GF-D8 (cell line): Measurements from ENCODE around the gene CDK11B.
"Not testable (repeated sequence)": the region's sequence is repeated elsewhere in the genome, so short reads cannot be mapped to it uniquely, and the experiment has no call there.

Experiments used
- DNase-seq: peaks from one replicate; lab custom pipeline; 2025; lab: John Stamatoyannopoulos, UW

CDK11B gene

DNA sequence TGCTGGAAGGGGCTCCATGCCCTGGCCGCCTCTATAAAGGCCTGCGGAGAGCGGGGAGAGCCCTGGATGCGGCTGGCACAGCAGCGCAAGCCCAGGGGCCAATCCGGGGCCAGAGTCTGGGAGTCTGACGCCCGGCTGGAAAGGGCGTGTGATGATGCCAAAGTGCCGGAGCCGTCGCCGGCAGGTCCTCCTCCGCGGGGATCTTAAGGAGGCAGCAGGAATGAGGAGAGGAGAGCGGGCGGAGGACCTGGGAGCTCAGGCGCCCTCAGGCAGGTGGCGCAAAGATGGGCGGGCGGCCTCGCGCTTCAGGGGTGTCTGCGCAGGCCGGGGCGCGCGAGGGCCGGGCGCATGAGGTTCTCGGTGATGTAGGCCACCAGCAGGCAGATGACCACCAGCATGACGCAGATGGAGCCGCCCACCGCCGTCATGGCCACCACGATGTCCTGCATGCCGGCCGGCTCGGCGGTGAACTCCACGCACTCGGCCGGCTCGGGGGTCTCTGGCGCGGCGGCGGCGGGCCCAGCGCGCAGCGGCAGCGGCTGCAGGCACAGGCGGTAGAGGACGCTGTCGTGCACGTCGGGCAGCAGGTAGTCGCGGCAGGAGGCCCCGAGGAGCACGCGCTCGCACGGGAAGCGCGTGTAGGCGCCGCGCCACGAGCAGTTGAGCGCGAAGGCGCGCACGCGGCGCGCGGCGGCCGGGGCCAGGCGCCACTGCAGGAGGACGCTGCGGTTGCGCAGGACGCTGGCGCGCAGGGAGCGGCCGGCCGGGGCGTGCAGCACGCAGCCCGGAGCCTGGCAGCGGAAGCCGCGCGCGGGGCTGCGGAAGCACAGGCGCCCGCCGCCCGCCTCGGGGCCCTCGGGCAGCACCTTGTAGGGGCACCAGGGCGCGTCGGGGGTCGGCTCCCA is 59.5 kb downstream of the CDK11B start:
- no peak for DNase-seq

DNA sequence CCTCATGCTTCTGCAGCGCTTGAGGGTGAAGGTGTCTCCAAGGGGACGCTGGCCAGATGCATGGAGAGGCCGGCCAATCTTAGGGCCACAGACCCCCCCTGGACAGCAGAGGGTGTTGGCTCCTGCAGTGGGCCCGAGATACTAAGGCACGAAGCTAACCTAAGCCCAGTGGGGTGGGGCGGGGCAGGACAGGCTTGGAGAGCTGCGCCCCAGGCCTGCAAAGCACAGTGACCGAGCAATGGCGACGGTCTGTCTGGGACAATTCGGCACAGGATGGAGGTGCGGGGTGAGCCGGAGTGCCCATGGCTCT is 60.1 kb downstream of the CDK11B start:
- DNase-seq, result no peak

GRCh38 chr1:1598051-1598719 is 60.6 kb downstream of the CDK11B start:
- DNase-seq, result no peak

DNA sequence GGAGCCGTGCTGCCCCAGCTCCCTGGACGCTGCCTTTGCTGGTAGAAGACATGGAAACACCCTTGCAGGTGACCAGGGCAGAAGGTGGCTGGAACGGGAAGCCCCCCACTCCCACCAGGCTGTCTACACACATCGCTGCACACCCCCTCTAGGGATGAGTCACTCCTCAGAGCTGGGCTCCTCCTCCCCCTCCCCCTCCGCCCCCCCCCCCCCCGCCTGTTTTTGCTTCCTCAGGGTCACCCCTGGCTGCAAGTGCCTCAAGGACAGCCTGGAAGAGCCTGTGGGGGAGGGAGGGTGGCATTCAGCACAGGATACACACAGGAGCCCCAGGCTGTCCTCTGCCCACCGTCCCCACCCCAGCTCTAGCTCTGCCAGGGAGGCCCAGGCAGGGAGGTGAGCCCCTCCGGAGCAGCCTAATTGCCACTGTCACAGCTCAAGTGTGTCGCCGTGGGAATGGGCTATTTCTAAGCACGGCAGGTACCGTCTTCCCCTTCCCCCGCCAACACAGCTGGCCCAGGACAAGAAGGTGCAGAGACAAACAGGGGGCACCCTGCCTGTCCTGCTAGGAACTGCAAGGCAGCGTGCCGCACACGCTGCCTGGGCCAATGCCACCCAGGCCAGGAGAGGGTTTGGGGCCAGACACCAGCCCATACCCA is 61.4 kb downstream of the CDK11B start:
- DNase-seq, result peak; percentile 31

- no peak for DNase-seq
Measured at GRCh38 chr1:1596493-1597274, 62.1 kb downstream of the CDK11B start.

GRCh38 chr1:1595341-1595740 is 63.5 kb downstream of the CDK11B start:
- not testable (repeated sequence) for DNase-seq

DNA sequence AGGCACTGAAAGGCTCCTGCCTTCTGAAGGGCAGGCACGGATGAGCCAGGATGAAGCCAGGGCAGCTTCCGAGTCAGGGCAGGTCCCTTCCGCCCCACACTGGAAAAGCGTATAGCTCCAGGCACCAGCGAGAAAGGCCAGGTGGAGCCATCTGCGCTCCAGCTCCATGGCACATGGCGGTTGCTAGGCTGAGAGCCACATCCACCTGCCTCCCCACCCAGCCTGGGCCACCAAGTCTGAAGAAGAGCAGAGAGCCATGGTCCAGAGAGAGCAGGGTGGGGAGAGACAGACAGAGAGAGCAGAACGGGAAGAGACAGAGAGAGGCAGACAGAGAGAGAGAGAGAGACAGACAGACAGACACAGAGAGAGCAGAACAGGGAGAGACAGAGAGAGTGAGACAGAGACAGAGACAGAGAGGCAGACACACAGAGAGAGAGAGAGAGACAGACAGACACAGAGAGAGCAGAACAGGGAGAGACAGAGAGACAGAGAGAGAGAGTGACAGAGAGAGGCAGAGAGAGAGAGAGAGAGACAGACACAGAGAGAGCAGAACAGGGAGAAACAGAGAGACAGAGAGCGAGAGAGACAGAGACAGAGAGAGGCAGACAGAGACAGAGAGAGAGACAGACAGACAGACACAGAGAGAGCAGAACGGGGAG is 64.1 kb downstream of the CDK11B start:
- DNase-seq, result no peak

DNA sequence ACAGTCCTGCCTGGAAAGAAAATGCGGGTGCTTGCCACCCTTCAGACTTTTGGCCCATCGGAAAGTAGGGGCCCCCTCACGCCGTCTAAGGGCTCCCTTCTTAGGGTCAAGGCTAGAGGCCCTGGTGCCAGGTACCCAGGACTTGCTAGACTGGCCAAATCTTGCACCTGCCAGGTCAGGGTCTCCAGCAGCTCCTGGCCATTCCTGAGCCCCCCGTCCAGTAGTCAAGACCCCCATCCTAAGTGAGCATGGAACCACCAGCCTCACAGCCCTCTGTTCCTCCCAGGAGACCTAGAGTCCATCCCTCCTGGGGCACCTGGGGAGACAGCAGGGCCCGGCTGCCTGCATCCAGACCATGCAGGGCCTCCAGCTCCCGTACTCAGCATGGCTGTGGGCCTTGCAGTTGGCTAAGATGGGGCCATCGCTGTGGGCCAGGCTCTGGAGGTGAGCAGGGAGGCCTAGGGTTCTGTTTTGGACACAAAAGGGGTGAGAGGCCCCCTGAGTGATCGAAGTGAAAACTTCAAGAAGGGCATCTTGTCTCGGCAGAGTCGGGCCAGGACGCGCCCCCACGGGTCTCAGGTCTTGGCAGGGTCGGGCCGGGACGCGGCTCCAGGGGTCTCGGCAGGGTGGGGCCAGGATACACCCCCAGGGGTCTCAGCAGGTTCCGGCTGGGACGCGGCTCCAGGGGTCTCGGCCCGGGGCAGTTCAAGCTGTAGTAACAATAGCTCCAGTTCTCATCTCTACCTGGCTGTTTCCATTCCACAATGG is 64.8 kb downstream of the CDK11B start:
- DNase-seq, result no peak

- DNase-seq, result no peak
Measured at GRCh38 chr1:1591452-1591851, 67.4 kb downstream of the CDK11B start.
